Measurements from ENCODE around the gene ACAP3. TPM values are rescaled to one million over a fixed set of nuclear protein-coding genes. Genes with fewer than 3 reads are reported as not detected.

Gene ACAP3
- total RNA-seq, 1 experiment from 2014 or later = 67.6 TPM

DNA sequence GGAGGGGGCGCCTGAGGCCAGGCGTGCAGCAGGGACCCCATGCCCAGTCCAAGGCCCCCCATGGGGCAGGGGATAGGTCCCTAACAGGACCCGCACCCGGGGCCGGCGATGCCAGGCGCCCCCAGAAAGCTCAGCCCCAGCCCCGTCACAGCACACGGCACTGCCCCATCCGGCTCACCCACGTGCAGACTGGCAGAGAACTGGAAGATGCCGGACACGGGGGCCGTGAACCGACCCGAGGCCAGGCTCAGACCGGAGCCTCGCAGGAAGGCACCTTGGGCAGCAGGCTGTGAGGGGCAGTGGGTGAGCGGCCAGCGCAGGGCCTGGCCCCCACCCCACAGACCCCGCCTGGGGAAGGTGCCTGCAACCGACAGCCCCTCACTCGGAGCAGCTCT lies 64.5 kb downstream of the ACAP3 start:
- intact Hi-C loops (cut with micrococcal nuclease; ENCODE audit: unreplicated experiment) = no loop called here
- Histone ChIP-seq H3K27ac (ENCODE audit: low read depth, low read length, poor library complexity, severe bottlenecking) (no peak overlapping the region), H3K27me3 (replicated peaks; ENCODE audit: insufficient read depth, low read depth, low read length, poor library complexity) (no peaks in the 10 kb centered on the region), H3K4me1 (ENCODE audit: insufficient read depth, low read length, poor library complexity, severe bottlenecking) (no peaks in the 10 kb centered on the region), H3K4me3 (ENCODE audit: low read depth, low read length, poor library complexity, severe bottlenecking) (no peak overlapping the region), H3K36me3 (ENCODE audit: insufficient read depth, low read length, poor library complexity, severe bottlenecking) (no peaks in the 10 kb centered on the region), H3K9me3 (ENCODE audit: low read depth, low read length, poor library complexity, severe bottlenecking) (no peaks in the 10 kb centered on the region)
- no peak for DNase-seq (ENCODE audit: low spot score)
- ChIA-PET CTCF (no interaction called here), POLR2A (ENCODE audit: low non-redundant PET) (no interaction called here)
- TF ChIP-seq, protein P1, sequence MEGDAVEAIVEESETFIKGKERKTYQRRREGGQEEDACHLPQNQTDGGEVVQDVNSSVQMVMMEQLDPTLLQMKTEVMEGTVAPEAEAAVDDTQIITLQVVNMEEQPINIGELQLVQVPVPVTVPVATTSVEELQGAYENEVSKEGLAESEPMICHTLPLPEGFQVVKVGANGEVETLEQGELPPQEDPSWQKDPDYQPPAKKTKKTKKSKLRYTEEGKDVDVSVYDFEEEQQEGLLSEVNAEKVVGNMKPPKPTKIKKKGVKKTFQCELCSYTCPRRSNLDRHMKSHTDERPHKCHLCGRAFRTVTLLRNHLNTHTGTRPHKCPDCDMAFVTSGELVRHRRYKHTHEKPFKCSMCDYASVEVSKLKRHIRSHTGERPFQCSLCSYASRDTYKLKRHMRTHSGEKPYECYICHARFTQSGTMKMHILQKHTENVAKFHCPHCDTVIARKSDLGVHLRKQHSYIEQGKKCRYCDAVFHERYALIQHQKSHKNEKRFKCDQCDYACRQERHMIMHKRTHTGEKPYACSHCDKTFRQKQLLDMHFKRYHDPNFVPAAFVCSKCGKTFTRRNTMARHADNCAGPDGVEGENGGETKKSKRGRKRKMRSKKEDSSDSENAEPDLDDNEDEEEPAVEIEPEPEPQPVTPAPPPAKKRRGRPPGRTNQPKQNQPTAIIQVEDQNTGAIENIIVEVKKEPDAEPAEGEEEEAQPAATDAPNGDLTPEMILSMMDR (conservative IDR thresholded peaks at IDR 0.05; ENCODE audit: low read depth, low read length) = no peak
- TF ChIP-seq EZH2 (IDR thresholded peaks at IDR 0.05; ENCODE audit: borderline replicate concordance, low read depth, low read length, poor library complexity, severe bottlenecking) = no peak
- BruUV-seq (replicated peaks) = no TSS peak

GRCh38 chr1:1242461-1243265 lies 65.1 kb downstream of the ACAP3 start:
- ChIA-PET CTCF (interaction anchor here (0.5 kb wide), 1 partner anchor 266 kb away, joined by 4 read pairs; no protein-coding TSS in a partner anchor), POLR2A (ENCODE audit: low non-redundant PET) (no interaction called here)
- Histone ChIP-seq H3K27me3 (replicated peaks; ENCODE audit: insufficient read depth, low read depth, low read length, poor library complexity) (no peaks in the 10 kb centered on the region), H3K9me3 (ENCODE audit: low read depth, low read length, poor library complexity, severe bottlenecking) (no peaks in the 10 kb centered on the region), H3K27ac (ENCODE audit: low read depth, low read length, poor library complexity, severe bottlenecking) (no peak overlapping the region), H3K4me1 (ENCODE audit: insufficient read depth, low read length, poor library complexity, severe bottlenecking) (no peaks in the 10 kb centered on the region), H3K4me3 (ENCODE audit: low read depth, low read length, poor library complexity, severe bottlenecking) (no peak overlapping the region), H3K36me3 (ENCODE audit: insufficient read depth, low read length, poor library complexity, severe bottlenecking) (no peaks in the 10 kb centered on the region)
- BruUV-seq (replicated peaks) = no TSS peak
- DNase-seq (ENCODE audit: low spot score) = no peak
- intact Hi-C loops (cut with micrococcal nuclease; ENCODE audit: unreplicated experiment) = no loop called here
- TF ChIP-seq EZH2 (IDR thresholded peaks at IDR 0.05; ENCODE audit: borderline replicate concordance, low read depth, low read length, poor library complexity, severe bottlenecking) = no peak
- TF ChIP-seq, protein P1 (conservative IDR thresholded peaks at IDR 0.05; ENCODE audit: low read depth, low read length) = no peak

Small RNA genes lying within 50 kb of the gene (microRNA-seq; reads per million reads assigned to microRNA genes)
- gene MIR6726 (not detected), gene MIR6727 (3.0 reads per million, percentile 6 among the genes with 10 or more reads in this experiment), gene MIR6808 (1.3 reads per million)

Other genes starting within 250 kb of the ACAP3 start
- gene RNF223, start 233.6 kb downstream of the ACAP3 start, total RNA-seq (2021) = not detected in 2 replicates
- 26.8 and 28.4 TPM in 2 replicates for gene C1orf159, start 191.8 kb downstream of the ACAP3 start, total RNA-seq (2021)
- not detected in 2 replicates for gene TTLL10, start 134.1 kb downstream of the ACAP3 start, total RNA-seq (2021)
- gene TNFRSF18, start 101.3 kb downstream of the ACAP3 start, total RNA-seq (2021) = 0.77 and 1.1 TPM in 2 replicates
- gene TNFRSF4, start 93.8 kb downstream of the ACAP3 start, total RNA-seq (2021) = 0.80 and 1.5 TPM in 2 replicates
- gene SDF4, start 75.9 kb downstream of the ACAP3 start, total RNA-seq (2021) = 121 and 133 TPM in 2 replicates
- 41.3 and 41.8 TPM in 2 replicates for gene B3GALT6, start 75.7 kb downstream of the ACAP3 start, total RNA-seq (2021)
- gene C1QTNF12, start 61.2 kb downstream of the ACAP3 start, total RNA-seq (2021) = 2.9 and 4.4 TPM in 2 replicates
- gene UBE2J2, start 34.1 kb downstream of the ACAP3 start, total RNA-seq (2021) = 86.4 and 92.8 TPM in 2 replicates
- 4.5 and 13.0 TPM in 2 replicates for gene SCNN1D, start 27.5 kb downstream of the ACAP3 start, total RNA-seq (2021)
- 28.5 and 31.3 TPM in 2 replicates for gene PUSL1, start 667 bp upstream of the ACAP3 start, total RNA-seq (2021)
- gene INTS11, start 16.7 kb upstream of the ACAP3 start, total RNA-seq (2021) = 156 and 182 TPM in 2 replicates
- 17.0 and 20.8 TPM in 2 replicates for gene CPTP, start 16.9 kb upstream of the ACAP3 start, total RNA-seq (2021)
- 0.21 and 0.39 TPM in 2 replicates for gene TAS1R3, start 23.4 kb upstream of the ACAP3 start, total RNA-seq (2021)
- 48.0 and 58.1 TPM in 2 replicates for gene DVL1, start 41.5 kb upstream of the ACAP3 start, total RNA-seq (2021)
- 0.55 and 0.73 TPM in 2 replicates for gene MXRA8, start 50.6 kb upstream of the ACAP3 start, total RNA-seq (2021)
- 172 and 176 TPM in 2 replicates for gene AURKAIP1, start 67.3 kb upstream of the ACAP3 start, total RNA-seq (2021)
- 206 and 213 TPM in 2 replicates for gene CCNL2, start 91.4 kb upstream of the ACAP3 start, total RNA-seq (2021)
- gene MRPL20, start 99.4 kb upstream of the ACAP3 start, total RNA-seq (2021) = 137 and 151 TPM in 2 replicates
- gene ANKRD65, start 113.3 kb upstream of the ACAP3 start, total RNA-seq (2021) = not detected in 2 replicates
- 0.92 and 2.7 TPM in 2 replicates for gene VWA1, start 127.8 kb upstream of the ACAP3 start, total RNA-seq (2021)
- 0.22 and 0.39 TPM in 2 replicates for gene ATAD3C, start 141.8 kb upstream of the ACAP3 start, total RNA-seq (2021)
- gene ATAD3B, start 163.8 kb upstream of the ACAP3 start, total RNA-seq (2021) = 46.1 and 68.9 TPM in 2 replicates
- 83.1 and 92.7 TPM in 2 replicates for gene ATAD3A, start 204.2 kb upstream of the ACAP3 start, total RNA-seq (2021)
- 6.8 and 9.1 TPM in 2 replicates for gene TMEM240, start 232.7 kb upstream of the ACAP3 start, total RNA-seq (2021)